ENCODE data around the gene TTLL11. TPM values are rescaled to one million over a fixed set of nuclear protein-coding genes. Genes with fewer than 3 reads are reported as not detected.

Gene TTLL11
- total RNA-seq, 1 donor from 2014 or later, result 6.9 TPM

- Mint-ChIP-seq H3K27me3 (ENCODE audit: low read depth, unreplicated experiment) (peaks cover 23% of the 10 kb centered on the region), H3K36me3 (ENCODE audit: low read depth, unreplicated experiment) (no peaks in the 10 kb centered on the region), H3K4me1 (ENCODE audit: low read depth, unreplicated experiment) (no peaks in the 10 kb centered on the region), H3K4me3 (ENCODE audit: unreplicated experiment) (no peak overlapping the region), H3K27ac (ENCODE audit: unreplicated experiment) (no peak overlapping the region), H3K9me3 (ENCODE audit: unreplicated experiment) (peaks cover 5% of the 10 kb centered on the region)
- H3K79me2 ChIP-seq (ENCODE audit: insufficient read depth, low read length), result no peaks in the 10 kb centered on the region
- H3K27ac ChIP-seq (ENCODE audit: low read depth, low read length), result no peak overlapping the region
- no peak overlapping the region for H3K9ac ChIP-seq (ENCODE audit: low read length)
- H4K20me1 ChIP-seq (ENCODE audit: insufficient read depth, low read length), result no peaks in the 10 kb centered on the region
- no peak for TF ChIP-seq EZH2 (IDR thresholded peaks at IDR 0.05; ENCODE audit: insufficient read depth, low read length)
- no peak for TF ChIP-seq CTCF (IDR thresholded peaks at IDR 0.05; ENCODE audit: insufficient read depth, low read depth, low read length)
- H3K4me3 ChIP-seq (ENCODE audit: insufficient read depth, low read depth, low read length), result no peak overlapping the region
- no peaks in the 10 kb centered on the region for H3K36me3 ChIP-seq (ENCODE audit: insufficient read depth, low read length)
- no peaks in the 10 kb centered on the region for H3K9me3 ChIP-seq (ENCODE audit: insufficient read depth, low read depth, low read length)
- H3K27me3 ChIP-seq (ENCODE audit: insufficient read depth, low read length), result no peaks in the 10 kb centered on the region
- no peaks in the 10 kb centered on the region for H3K4me1 ChIP-seq (ENCODE audit: insufficient read depth, low read length)
- DNase-seq (ENCODE audit: low read depth), result no peak
- H3K4me2 ChIP-seq (ENCODE audit: low read length), result no peak overlapping the region
- no peak overlapping the region for H2AFZ ChIP-seq (ENCODE audit: low read depth, low read length)
- no peak for FAIRE-seq
These were observed 266.4 kb downstream of the TTLL11 start for GRCh38 chr9:121826711-121827110.

- Histone ChIP-seq H3K9ac (ENCODE audit: low read length) (no peak overlapping the region), H4K20me1 (ENCODE audit: insufficient read depth, low read length) (no peaks in the 10 kb centered on the region), H2AFZ (ENCODE audit: low read depth, low read length) (no peak overlapping the region), H3K4me3 (ENCODE audit: insufficient read depth, low read depth, low read length) (no peak overlapping the region), H3K9me3 (ENCODE audit: insufficient read depth, low read depth, low read length) (no peaks in the 10 kb centered on the region), H3K27me3 (ENCODE audit: insufficient read depth, low read length) (no peaks in the 10 kb centered on the region), H3K79me2 (ENCODE audit: insufficient read depth, low read length) (no peaks in the 10 kb centered on the region), H3K36me3 (ENCODE audit: insufficient read depth, low read length) (no peaks in the 10 kb centered on the region), H3K4me1 (ENCODE audit: insufficient read depth, low read length) (no peaks in the 10 kb centered on the region), H3K27ac (ENCODE audit: low read depth, low read length) (no peak overlapping the region), H3K4me2 (ENCODE audit: low read length) (no peak overlapping the region)
- FAIRE-seq (no peak), DNase-seq (ENCODE audit: low read depth) (no peak)
- Mint-ChIP-seq H3K4me3 (ENCODE audit: unreplicated experiment) (no peak overlapping the region), H3K9me3 (ENCODE audit: unreplicated experiment) (no peaks in the 10 kb centered on the region), H3K36me3 (ENCODE audit: low read depth, unreplicated experiment) (peaks cover 2% of the 10 kb centered on the region), H3K27ac (ENCODE audit: unreplicated experiment) (no peak overlapping the region), H3K27me3 (ENCODE audit: low read depth, unreplicated experiment) (peaks cover 23% of the 10 kb centered on the region), H3K4me1 (ENCODE audit: low read depth, unreplicated experiment) (no peaks in the 10 kb centered on the region)
- TF ChIP-seq EZH2 (IDR thresholded peaks at IDR 0.05; ENCODE audit: insufficient read depth, low read length), result no peak
- TF ChIP-seq CTCF (IDR thresholded peaks at IDR 0.05; ENCODE audit: insufficient read depth, low read depth, low read length), result no peak
These were observed 267.9 kb downstream of the TTLL11 start for GRCh38 chr9:121825031-121825691.

- H3K4me2 ChIP-seq (ENCODE audit: low read length), result no peak overlapping the region
- H3K4me1 ChIP-seq (ENCODE audit: insufficient read depth, low read length), result peaks cover 1% of the 10 kb centered on the region
- Mint-ChIP-seq H3K4me1 (ENCODE audit: low read depth, unreplicated experiment) (no peaks in the 10 kb centered on the region), H3K4me3 (ENCODE audit: unreplicated experiment) (no peak overlapping the region), H3K27me3 (ENCODE audit: low read depth, unreplicated experiment) (peaks cover 22% of the 10 kb centered on the region), H3K9me3 (ENCODE audit: unreplicated experiment) (no peaks in the 10 kb centered on the region), H3K27ac (ENCODE audit: unreplicated experiment) (no peak overlapping the region), H3K36me3 (ENCODE audit: low read depth, unreplicated experiment) (peaks cover 2% of the 10 kb centered on the region)
- no peak overlapping the region for H3K9ac ChIP-seq (ENCODE audit: low read length)
- no peak overlapping the region for H2AFZ ChIP-seq (ENCODE audit: low read depth, low read length)
- no peaks in the 10 kb centered on the region for H3K27me3 ChIP-seq (ENCODE audit: insufficient read depth, low read length)
- DNase-seq (ENCODE audit: low read depth) (no peak), FAIRE-seq (no peak)
- H3K4me3 ChIP-seq (ENCODE audit: insufficient read depth, low read depth, low read length), result no peak overlapping the region
- TF ChIP-seq CTCF (IDR thresholded peaks at IDR 0.05; ENCODE audit: insufficient read depth, low read depth, low read length) (no peak), EZH2 (IDR thresholded peaks at IDR 0.05; ENCODE audit: insufficient read depth, low read length) (no peak)
- no peaks in the 10 kb centered on the region for H3K9me3 ChIP-seq (ENCODE audit: insufficient read depth, low read depth, low read length)
- no peaks in the 10 kb centered on the region for H3K79me2 ChIP-seq (ENCODE audit: insufficient read depth, low read length)
- H3K36me3 ChIP-seq (ENCODE audit: insufficient read depth, low read length), result no peaks in the 10 kb centered on the region
- H3K27ac ChIP-seq (ENCODE audit: low read depth, low read length), result no peak overlapping the region
- H4K20me1 ChIP-seq (ENCODE audit: insufficient read depth, low read length), result no peaks in the 10 kb centered on the region
These were observed 268.5 kb downstream of the TTLL11 start for GRCh38 chr9:121824651-121825030.
